K562 (cell line): ENCODE measurements around the gene ZMYND8. TPM values are rescaled to one million over a fixed set of nuclear protein-coding genes. Genes with fewer than 3 reads are reported as not detected.

ENCODE experiments used
- ATAC-seq: fragments of 200-7000 bp; cut with Tn5 transposase; 3 replicates; pipeline ENCODE4 v1.9.1; 2020; ENCODE audit warnings: moderate library complexity
- BruUV-seq: library from RNA; stranded (reverse); fragments of 400-500 nt; replicated peaks from 2 replicates; lab custom pipeline; 2021; lab: Mats Ljungman, UMichigan
- CTCF ChIA-PET: fragments of 300-600 bp; formaldehyde crosslinking; extraction: SDS; loops from one replicate; lab custom pipeline; 2021; ENCODE audit warnings: low intra/inter-chr PET ratio; lab: Yijun Ruan, JAX
- POLR2A ChIA-PET: fragments of 300-600, 350-650 bp; sonication (Branson Sonifier 250); formaldehyde crosslinking; extraction: SDS; loops from one replicate; lab custom pipeline; 2021; ENCODE audit warnings: antibody characterized with exemption, inconsistent platforms; lab: Yijun Ruan, JAX
- DNase-seq, 4 experiments: peaks; one replicate each; pipeline versions ENCODE4 v3.0.0 to v3.0.0-alpha.2; 2011 to 2018; ENCODE audit warnings: low spot score in 3 of 4, mixed read lengths in 3 of 4; ENCODE audit errors: extremely low read depth in 1 of 4
- FAIRE-seq: peaks from 2 replicates; lab custom pipeline; 2011; peaks lifted over from hg19 to GRCh38; lab: Jason Lieb, UNC
- H2AFZ ChIP-seq: 2 replicates; pipeline ENCODE4 v1.6.0; 2011; ENCODE audit warnings: low read depth, low read length, control low read depth, inconsistent platforms
- H3K27ac ChIP-seq: fragments of 200-600 bp; 3 replicates; pipeline ENCODE4 v1.8.0; 2011; ENCODE audit warnings: low read depth, mild to moderate bottlenecking, control low read depth, inconsistent platforms, low read length, moderate library complexity, mixed read lengths; ENCODE audit errors: extremely low read depth
- H3K27me3 ChIP-seq, 2 experiments: fragments of 300-600 bp in 1 of 2; 2 replicates in 1 of 2; 3 replicates in 1 of 2; pipeline versions ENCODE4 v1.6.0 to v1.8.0; 2011; ENCODE audit warnings: inconsistent platforms in 2 of 2, low read length in 2 of 2, mild to moderate bottlenecking in 1 of 2, mixed read lengths in 1 of 2, moderate library complexity in 1 of 2; ENCODE audit not compliant: control insufficient read depth in 2 of 2, insufficient read depth in 2 of 2
- H3K36me3 ChIP-seq: fragments of 300-600 bp; 3 replicates; pipeline ENCODE4 v1.8.0; 2011; ENCODE audit warnings: mild to moderate bottlenecking, low read length, inconsistent platforms; ENCODE audit not compliant: control insufficient read depth, insufficient read depth
- H3K4me1 ChIP-seq, 2 experiments: fragments of 200-600 bp in 1 of 2; replicated peaks in 1 of 2; 2 replicates in 1 of 2; 3 replicates in 1 of 2; pipeline versions ENCODE4 v1.5.1 to v1.8.0; 2011; ENCODE audit warnings: inconsistent platforms in 2 of 2, low read length in 2 of 2, mild to moderate bottlenecking in 1 of 2, mixed read lengths in 1 of 2, moderate library complexity in 1 of 2; ENCODE audit not compliant: control insufficient read depth in 2 of 2, insufficient read depth in 2 of 2
- H3K4me2 ChIP-seq: 2 replicates; pipeline ENCODE4 v1.6.1; 2011; ENCODE audit warnings: low read length, control low read depth, inconsistent platforms, mixed read lengths; ENCODE audit not compliant: insufficient read depth
- H3K4me3 ChIP-seq: fragments of 200-600 bp; sonication (generic), shearing (Covaris generic); 2 replicates; pipeline ENCODE4 v1.5.1; 2016; ENCODE audit warnings: control low read depth, inconsistent platforms
- H3K79me2 ChIP-seq: fragments of 200-600 bp; 3 replicates; pipeline ENCODE4 v1.8.0; 2011; ENCODE audit warnings: low read length, inconsistent platforms; ENCODE audit not compliant: control insufficient read depth, insufficient read depth
- H3K9ac ChIP-seq, 2 experiments: 2 replicates each; pipeline versions ENCODE4 v1.6.0 to v1.6.1; 2011; ENCODE audit warnings: low read depth in 2 of 2, low read length in 2 of 2, control low read depth in 1 of 2, inconsistent platforms in 1 of 2, mild to moderate bottlenecking in 1 of 2, mixed read lengths in 1 of 2; ENCODE audit not compliant: insufficient read depth in 1 of 2
- H3K9me1 ChIP-seq: one replicate; pipeline ENCODE4 v1.6.0; 2011; ENCODE audit warnings: inconsistent platforms, mild to moderate bottlenecking, low read length, moderate library complexity; ENCODE audit not compliant: control insufficient read depth, insufficient read depth
- H3K9me3 ChIP-seq: replicated peaks from 2 replicates; pipeline ENCODE4 v1.5.1; 2011; ENCODE audit warnings: low read depth, low read length, inconsistent platforms; ENCODE audit not compliant: control insufficient read depth, insufficient read depth
- H4K20me1 ChIP-seq: replicated peaks from 2 replicates; pipeline ENCODE4 v1.6.1; 2011; ENCODE audit warnings: low read length, inconsistent platforms, mixed read lengths; ENCODE audit not compliant: control insufficient read depth, insufficient read depth
- ARNT ChIP-seq, 2 experiments: fragments of 450-650 bp; IDR thresholded peaks; 2 replicates each; pipeline ENCODE4 v1.6.1; 2016; ENCODE audit warnings: mild to moderate bottlenecking in 1 of 2
- CREBBP ChIP-seq: IDR thresholded peaks from one replicate; pipeline ENCODE4 v1.6.1; 2012; ENCODE audit warnings: low read depth, mild to moderate bottlenecking, control low read depth, inconsistent platforms, low read length
- MAFF ChIP-seq: IDR thresholded peaks from 2 replicates; pipeline ENCODE4 v1.6.1; 2012; ENCODE audit warnings: low read length, improper control_type of control experiment
- PHB ChIP-seq: fragments of 250-450 bp; sonication (Bioruptor Pico); IDR thresholded peaks from 2 replicates; pipeline ENCODE4 v1.5.0; 2021
- SIRT6 ChIP-seq: IDR thresholded peaks from one replicate; pipeline ENCODE4 v1.6.1; 2012; ENCODE audit warnings: low read depth, mild to moderate bottlenecking, control low read depth, inconsistent platforms, low read length, moderate library complexity
- WGBS: fragments of 100-300 bp; shearing (Covaris generic); methylation state at CpG from one replicate; pipeline ENCODE4 v1.1.6; 2016; ENCODE audit warnings: low coverage, mixed read lengths; ENCODE audit not compliant: insufficient coverage; ENCODE audit errors: missing lambda C conversion rate; 5-methylcytosine and 5-hydroxymethylcytosine counted together
- in situ Hi-C: fragments of 300-500 bp; cut with MboI; formaldehyde crosslinking; loops from 4 replicates; pipeline ENCODE4 v1.15.0; 2018; ENCODE audit warnings: inconsistent platforms, mixed read lengths
- intact Hi-C: fragments of 100-400 bp; cut with micrococcal nuclease; formaldehyde crosslinking; loops from 2 replicates; pipeline ENCODE4 v1.14.2; 2022
- polyA plus RNA-seq, 8 experiments: library from polyadenylated mRNA; depleted of rRNA in 4 of 8; stranded (reverse) in 5 of 8; unstranded in 3 of 8; fragments of >200 nt; fragmentation: Nextera tagmentation in 2 of 8; fragmentation: Illumina TruSeq in 1 of 8; extraction: Ambion mirVana in 2 of 8; extraction: Trizol in 1 of 8; gene quantifications; 2 replicates each; pipeline versions ENCODE4 v1.2.1 to v1.2.3, GENCODE V29; 2011 to 2014; ENCODE audit warnings: inconsistent platforms in 1 of 8, missing spikeins in 1 of 8
- total RNA-seq, 7 experiments: library from RNA; depleted of rRNA in 6 of 7; stranded (reverse); fragments of >200 nt in 6 of 7; fragmentation: Illumina TruSeq in 2 of 7; extraction: Trizol in 2 of 7; gene quantifications; 2 replicates each; pipeline versions ENCODE4 v1.2.1 to v1.2.3, GENCODE V29; 2011 to 2021; ENCODE audit warnings: low replicate concordance in 1 of 7
- TF ChIP-seq, protein P1 (sequence below), 3 experiments: fragments of 200-800 bp in 1 of 3; fragments of 250-450 bp in 1 of 3; fragments of 450-650 bp in 1 of 3; sonication (Bioruptor Pico) in 1 of 3; sonication (Bioruptor generic) in 1 of 3; formaldehyde crosslinking in 1 of 3; IDR thresholded peaks; 2 replicates each; pipeline versions ENCODE4 v1.6.1 to v1.8.0; 2016 to 2022; ENCODE audit warnings: mild to moderate bottlenecking in 2 of 3, missing genetic modification characterization in 2 of 3, missing compliant biosample characterization in 1 of 3, moderate library complexity in 1 of 3
- TF ChIP-seq, protein P2 (sequence below), 2 experiments: fragments of 450-650 bp in 1 of 2; IDR thresholded peaks; 2 replicates each; pipeline ENCODE4 v1.6.1; 2011 to 2017; ENCODE audit warnings: low read depth in 2 of 2, antibody characterized with exemption in 1 of 2, borderline replicate concordance in 1 of 2, low read length in 1 of 2, mild to moderate bottlenecking in 1 of 2, mixed read lengths in 1 of 2; ENCODE audit not compliant: control insufficient read depth in 1 of 2
- TF ChIP-seq, protein P3 (sequence below): sonication (generic); formaldehyde crosslinking; IDR thresholded peaks from 2 replicates; pipeline ENCODE4 v1.8.0; 2022; ENCODE audit warnings: missing genetic modification reagents, mild to moderate bottlenecking, borderline replicate concordance
- TF ChIP-seq, protein P4 (sequence below): fragments of 250-450 bp; sonication (Bioruptor Pico); IDR thresholded peaks from 2 replicates; pipeline ENCODE4 v1.9.0; 2021; ENCODE audit warnings: mild to moderate bottlenecking

The ZMYND8 gene
- total and polyA plus RNA-seq, 9 of the 15 experiments (the other 6 are each of a cell fraction or from before 2014, with no cell fraction given) = 31.8 to 148 (median 71.9) TPM

DNA sequence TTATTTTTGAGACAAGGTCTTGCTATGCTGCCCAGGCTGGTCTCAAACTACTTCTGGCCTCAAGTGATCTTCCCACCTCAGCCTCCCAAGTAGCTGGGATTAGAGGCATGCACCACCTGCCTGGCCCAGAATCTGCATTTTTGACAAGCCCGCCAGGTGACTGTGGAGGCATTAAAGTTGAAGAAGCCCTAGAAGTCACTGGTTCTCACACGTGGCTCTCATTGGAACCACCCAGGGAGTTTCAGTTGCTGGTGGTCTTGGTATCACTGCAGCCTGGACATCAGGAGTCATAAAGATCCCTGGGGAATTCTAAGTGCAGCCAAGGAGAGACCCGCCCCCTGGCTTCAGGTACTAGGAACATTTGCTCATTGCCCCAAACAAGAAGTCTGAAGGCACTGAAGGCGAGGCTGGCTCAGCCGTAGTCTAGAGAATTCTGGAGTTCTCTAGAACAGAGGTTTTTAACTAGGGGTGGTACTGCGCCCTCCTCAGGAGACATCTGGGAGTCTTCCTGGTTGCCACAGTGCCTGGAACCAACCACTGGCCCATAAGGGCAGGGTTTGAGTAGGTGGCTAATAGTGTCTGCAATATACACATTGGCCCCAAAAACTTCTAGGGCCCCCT is 182.8 kb downstream of the ZMYND8 start:
- H3K4me1 ChIP-seq = peaks cover 0 to 9% of the 10 kb centered on the region in 2 experiments; a peak in 1 of 5 replicates
- H3K79me2 ChIP-seq = no peaks in the 10 kb centered on the region
- ATAC-seq (peak; percentile 73; the same call in 2 of the 3 replicates), FAIRE-seq (no peak), DNase-seq (peak in 2 of 4 experiments; percentile 20 to 31)
- H3K9ac ChIP-seq = no peak overlapping the region
- no peaks in the 10 kb centered on the region for H4K20me1 ChIP-seq
- no peaks in the 10 kb centered on the region for H3K36me3 ChIP-seq
- H3K4me2 ChIP-seq = no peak overlapping the region
- no peaks in the 10 kb centered on the region for H3K9me3 ChIP-seq
- no TSS peak for BruUV-seq
- no peaks in the 10 kb centered on the region for H3K9me1 ChIP-seq
- WGBS = 8% methylated on average over 6 of the region's 6 CpGs
- ChIA-PET CTCF (no interaction called here), POLR2A (interaction anchor here (0.7 kb wide), 1 partner anchor 14 kb away, joined by 3 read pairs; no protein-coding TSS in a partner anchor)
- H2AFZ ChIP-seq = no peak overlapping the region
- in situ Hi-C loops (no loop called here), intact Hi-C loops (no loop called here)
- no peak overlapping the region for H3K4me3 ChIP-seq
- H3K27ac ChIP-seq = no peak overlapping the region
- H3K27me3 ChIP-seq = peaks cover 39 to 52% of the 10 kb centered on the region in 2 experiments; a peak in 4 of 5 replicates
- TF ChIP-seq, protein P1, sequence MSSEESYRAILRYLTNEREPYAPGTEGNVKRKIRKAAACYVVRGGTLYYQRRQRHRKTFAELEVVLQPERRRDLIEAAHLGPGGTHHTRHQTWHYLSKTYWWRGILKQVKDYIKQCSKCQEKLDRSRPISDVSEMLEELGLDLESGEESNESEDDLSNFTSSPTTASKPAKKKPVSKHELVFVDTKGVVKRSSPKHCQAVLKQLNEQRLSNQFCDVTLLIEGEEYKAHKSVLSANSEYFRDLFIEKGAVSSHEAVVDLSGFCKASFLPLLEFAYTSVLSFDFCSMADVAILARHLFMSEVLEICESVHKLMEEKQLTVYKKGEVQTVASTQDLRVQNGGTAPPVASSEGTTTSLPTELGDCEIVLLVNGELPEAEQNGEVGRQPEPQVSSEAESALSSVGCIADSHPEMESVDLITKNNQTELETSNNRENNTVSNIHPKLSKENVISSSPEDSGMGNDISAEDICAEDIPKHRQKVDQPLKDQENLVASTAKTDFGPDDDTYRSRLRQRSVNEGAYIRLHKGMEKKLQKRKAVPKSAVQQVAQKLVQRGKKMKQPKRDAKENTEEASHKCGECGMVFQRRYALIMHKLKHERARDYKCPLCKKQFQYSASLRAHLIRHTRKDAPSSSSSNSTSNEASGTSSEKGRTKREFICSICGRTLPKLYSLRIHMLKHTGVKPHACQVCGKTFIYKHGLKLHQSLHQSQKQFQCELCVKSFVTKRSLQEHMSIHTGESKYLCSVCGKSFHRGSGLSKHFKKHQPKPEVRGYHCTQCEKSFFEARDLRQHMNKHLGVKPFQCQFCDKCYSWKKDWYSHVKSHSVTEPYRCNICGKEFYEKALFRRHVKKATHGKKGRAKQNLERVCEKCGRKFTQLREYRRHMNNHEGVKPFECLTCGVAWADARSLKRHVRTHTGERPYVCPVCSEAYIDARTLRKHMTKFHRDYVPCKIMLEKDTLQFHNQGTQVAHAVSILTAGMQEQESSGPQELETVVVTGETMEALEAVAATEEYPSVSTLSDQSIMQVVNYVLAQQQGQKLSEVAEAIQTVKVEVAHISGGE (CRISPR knock-in tag; IDR thresholded peaks at IDR 0.05) = peak in 1 of 3 experiments; percentile 81; a peak in 2 of 6 replicates
- TF ChIP-seq SIRT6 (no peak), PHB (CRISPR knock-in tag) (no peak), ARNT (IDR thresholded peaks at IDR 0.05) (peak in 1 of 2 experiments; percentile 97; a peak in 2 of 4 replicates), MAFF (no peak), CREBBP (no peak)
- TF ChIP-seq, protein P2, sequence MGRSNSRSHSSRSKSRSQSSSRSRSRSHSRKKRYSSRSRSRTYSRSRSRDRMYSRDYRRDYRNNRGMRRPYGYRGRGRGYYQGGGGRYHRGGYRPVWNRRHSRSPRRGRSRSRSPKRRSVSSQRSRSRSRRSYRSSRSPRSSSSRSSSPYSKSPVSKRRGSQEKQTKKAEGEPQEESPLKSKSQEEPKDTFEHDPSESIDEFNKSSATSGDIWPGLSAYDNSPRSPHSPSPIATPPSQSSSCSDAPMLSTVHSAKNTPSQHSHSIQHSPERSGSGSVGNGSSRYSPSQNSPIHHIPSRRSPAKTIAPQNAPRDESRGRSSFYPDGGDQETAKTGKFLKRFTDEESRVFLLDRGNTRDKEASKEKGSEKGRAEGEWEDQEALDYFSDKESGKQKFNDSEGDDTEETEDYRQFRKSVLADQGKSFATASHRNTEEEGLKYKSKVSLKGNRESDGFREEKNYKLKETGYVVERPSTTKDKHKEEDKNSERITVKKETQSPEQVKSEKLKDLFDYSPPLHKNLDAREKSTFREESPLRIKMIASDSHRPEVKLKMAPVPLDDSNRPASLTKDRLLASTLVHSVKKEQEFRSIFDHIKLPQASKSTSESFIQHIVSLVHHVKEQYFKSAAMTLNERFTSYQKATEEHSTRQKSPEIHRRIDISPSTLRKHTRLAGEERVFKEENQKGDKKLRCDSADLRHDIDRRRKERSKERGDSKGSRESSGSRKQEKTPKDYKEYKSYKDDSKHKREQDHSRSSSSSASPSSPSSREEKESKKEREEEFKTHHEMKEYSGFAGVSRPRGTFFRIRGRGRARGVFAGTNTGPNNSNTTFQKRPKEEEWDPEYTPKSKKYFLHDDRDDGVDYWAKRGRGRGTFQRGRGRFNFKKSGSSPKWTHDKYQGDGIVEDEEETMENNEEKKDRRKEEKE (IDR thresholded peaks at IDR 0.05; ENCODE audit: borderline replicate concordance in 1 of 2, control insufficient read depth in 1 of 2, low read depth in 2 of 2, low read length in 1 of 2) = 0 out of 4 replicates have a peak, but pooled peaks of 1 of the 2 experiments have one; percentile 14
- TF ChIP-seq, protein P3, sequence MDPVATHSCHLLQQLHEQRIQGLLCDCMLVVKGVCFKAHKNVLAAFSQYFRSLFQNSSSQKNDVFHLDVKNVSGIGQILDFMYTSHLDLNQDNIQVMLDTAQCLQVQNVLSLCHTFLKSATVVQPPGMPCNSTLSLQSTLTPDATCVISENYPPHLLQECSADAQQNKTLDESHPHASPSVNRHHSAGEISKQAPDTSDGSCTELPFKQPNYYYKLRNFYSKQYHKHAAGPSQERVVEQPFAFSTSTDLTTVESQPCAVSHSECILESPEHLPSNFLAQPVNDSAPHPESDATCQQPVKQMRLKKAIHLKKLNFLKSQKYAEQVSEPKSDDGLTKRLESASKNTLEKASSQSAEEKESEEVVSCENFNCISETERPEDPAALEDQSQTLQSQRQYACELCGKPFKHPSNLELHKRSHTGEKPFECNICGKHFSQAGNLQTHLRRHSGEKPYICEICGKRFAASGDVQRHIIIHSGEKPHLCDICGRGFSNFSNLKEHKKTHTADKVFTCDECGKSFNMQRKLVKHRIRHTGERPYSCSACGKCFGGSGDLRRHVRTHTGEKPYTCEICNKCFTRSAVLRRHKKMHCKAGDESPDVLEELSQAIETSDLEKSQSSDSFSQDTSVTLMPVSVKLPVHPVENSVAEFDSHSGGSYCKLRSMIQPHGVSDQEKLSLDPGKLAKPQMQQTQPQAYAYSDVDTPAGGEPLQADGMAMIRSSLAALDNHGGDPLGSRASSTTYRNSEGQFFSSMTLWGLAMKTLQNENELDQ (CRISPR knock-in tag) = no peak
- TF ChIP-seq, protein P4, sequence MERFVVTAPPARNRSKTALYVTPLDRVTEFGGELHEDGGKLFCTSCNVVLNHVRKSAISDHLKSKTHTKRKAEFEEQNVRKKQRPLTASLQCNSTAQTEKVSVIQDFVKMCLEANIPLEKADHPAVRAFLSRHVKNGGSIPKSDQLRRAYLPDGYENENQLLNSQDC = no peak
